ENCODE measurements around the gene LPP.

LPP gene

DNA sequence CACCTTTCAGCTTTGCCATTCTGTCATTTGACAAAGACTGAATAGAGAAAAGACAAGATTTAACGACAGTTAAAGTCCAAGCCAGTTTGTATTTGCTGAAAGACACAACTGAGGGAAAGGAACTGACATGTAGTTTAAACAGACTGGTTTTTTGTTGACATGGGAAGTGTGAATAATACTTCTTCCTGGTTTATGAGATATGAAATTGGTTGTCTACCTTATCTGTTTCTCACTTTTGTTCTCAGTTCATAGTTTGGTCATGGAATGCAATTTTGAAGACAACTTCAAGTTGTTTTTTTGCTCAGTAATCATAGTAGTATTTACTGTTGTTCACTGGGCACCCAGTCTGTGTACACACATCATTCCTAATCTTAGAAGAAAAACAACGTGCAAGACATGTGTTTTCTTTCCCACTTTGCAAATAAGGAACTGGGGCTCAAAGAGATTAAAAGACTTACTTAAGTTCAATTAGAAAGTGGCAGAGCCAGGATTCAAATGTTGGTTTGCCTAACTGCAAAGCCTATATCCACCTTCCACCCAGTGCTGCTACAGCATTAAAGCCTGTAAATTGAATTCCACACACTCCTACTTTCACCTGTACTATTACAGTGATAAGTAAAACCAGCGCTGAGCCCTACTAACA lies 103.5 kb downstream of the LPP start:
- POLR2A ChIA-PET = no interaction called here
- CTCF ChIA-PET = interaction anchor here (1.0 kb wide), 1 partner anchor 517 kb away, joined by 3 read pairs; no protein-coding TSS in a partner anchor
- DNase-seq (ENCODE audit: extremely low spot score) = no peak
- TF ChIP-seq, protein P1, sequence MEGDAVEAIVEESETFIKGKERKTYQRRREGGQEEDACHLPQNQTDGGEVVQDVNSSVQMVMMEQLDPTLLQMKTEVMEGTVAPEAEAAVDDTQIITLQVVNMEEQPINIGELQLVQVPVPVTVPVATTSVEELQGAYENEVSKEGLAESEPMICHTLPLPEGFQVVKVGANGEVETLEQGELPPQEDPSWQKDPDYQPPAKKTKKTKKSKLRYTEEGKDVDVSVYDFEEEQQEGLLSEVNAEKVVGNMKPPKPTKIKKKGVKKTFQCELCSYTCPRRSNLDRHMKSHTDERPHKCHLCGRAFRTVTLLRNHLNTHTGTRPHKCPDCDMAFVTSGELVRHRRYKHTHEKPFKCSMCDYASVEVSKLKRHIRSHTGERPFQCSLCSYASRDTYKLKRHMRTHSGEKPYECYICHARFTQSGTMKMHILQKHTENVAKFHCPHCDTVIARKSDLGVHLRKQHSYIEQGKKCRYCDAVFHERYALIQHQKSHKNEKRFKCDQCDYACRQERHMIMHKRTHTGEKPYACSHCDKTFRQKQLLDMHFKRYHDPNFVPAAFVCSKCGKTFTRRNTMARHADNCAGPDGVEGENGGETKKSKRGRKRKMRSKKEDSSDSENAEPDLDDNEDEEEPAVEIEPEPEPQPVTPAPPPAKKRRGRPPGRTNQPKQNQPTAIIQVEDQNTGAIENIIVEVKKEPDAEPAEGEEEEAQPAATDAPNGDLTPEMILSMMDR (IDR thresholded peaks at IDR 0.05; ENCODE audit: control extremely low read depth, extremely low read depth, low read depth, missing control alignments) = no peak

DNA sequence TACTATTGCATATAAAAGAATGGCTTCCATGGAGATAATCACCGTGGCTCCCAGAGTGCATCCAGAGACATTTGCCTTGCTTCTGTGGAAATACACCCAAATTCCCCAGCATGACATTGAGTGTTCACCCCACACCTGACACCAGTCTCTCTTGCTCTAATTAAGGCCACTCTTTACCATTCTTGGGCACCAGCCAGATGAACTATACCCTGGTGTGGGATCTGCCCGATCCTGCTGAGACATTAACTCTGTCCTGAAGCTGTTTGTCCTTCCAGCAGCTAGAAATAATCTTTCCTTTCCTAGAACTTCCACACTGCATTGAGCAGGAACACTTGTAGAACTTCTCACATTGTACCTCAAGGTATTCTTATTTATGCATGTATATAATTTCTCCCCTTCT lies 105.2 kb downstream of the LPP start:
- TF ChIP-seq, protein P1 (IDR thresholded peaks at IDR 0.05; ENCODE audit: control extremely low read depth, extremely low read depth, low read depth, missing control alignments) = no peak
- DNase-seq (ENCODE audit: extremely low spot score) = no peak
- POLR2A ChIA-PET = no interaction called here
- CTCF ChIA-PET = interaction anchor here (2.5 kb wide), 1 partner anchor 10 kb away, joined by 6 read pairs; no protein-coding TSS in a partner anchor

DNA sequence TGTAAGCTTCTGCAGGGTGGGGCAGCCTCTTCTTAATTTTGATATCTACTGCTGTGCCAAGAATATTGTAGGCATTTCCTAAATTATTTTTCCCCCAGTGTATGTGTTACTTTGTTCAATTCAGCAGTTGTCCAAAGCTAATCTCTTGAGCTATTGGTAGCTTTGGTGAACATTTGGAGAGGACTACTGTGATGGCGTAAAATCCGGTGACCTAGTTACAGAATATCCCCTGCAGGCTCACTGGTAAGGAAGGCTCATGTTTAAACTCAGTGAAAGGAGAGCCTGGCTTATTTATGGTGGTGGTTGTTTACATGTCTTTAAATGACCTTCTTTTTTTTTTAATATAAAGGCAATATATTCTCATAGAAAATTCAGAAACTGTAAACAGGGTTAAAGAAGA lies 105.6 kb downstream of the LPP start:
- TF ChIP-seq, protein P1 (IDR thresholded peaks at IDR 0.05; ENCODE audit: control extremely low read depth, extremely low read depth, low read depth, missing control alignments) = no peak
- POLR2A ChIA-PET = no interaction called here
- no peak for DNase-seq (ENCODE audit: extremely low spot score)
- CTCF ChIA-PET = interaction anchor here (2.5 kb wide), 1 partner anchor 10 kb away, joined by 6 read pairs; no protein-coding TSS in a partner anchor

DNA sequence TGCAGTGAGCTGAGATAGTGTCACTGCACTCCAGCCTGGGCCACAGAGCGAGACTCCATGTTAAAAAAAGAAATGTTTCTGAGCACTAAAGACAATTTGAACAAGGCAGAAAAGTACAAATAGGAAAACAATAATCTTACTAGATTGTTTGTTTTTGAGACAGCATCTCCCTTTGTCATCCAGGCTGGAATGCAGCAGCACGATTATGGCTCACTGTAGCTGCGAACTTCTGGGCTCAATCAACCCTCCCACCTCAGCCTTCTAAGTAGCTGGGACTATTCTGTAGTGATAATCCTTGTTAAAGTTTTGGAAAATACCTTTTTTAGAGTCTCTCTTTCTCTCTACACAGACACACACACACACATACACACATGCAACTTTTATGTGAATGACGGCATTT lies 107.1 kb downstream of the LPP start:
- ChIA-PET POLR2A (no interaction called here), CTCF (interaction anchor here (0.7 to 2.5 kb wide), 5 partner anchors 10 to 34 kb away, joined by 3 to 6 read pairs (median 3); no protein-coding TSS in a partner anchor)
- DNase-seq (ENCODE audit: extremely low spot score) = no peak
- TF ChIP-seq, protein P1 (IDR thresholded peaks at IDR 0.05; ENCODE audit: control extremely low read depth, extremely low read depth, low read depth, missing control alignments) = no peak

DNA sequence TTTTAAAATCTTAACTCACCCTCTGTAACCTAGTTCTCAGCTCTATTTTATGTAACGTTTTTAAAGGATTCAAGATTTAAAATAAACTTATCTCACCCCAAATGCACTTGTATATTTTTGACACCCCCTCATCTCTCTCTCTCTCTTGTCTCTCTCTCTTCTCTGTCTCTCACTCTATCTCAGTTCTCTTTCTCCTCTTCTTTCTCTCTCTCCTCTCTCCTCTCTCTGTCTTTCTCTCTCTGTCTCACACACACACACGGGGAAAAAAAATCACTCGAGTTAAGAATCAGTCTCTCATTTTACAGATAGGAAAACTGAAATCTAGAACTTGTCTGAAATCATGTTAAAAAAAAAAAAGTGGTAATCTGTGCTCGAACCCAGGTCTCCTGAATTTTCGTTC lies 108.5 kb downstream of the LPP start:
- DNase-seq (ENCODE audit: extremely low spot score) = no peak
- TF ChIP-seq, protein P1 (IDR thresholded peaks at IDR 0.05; ENCODE audit: control extremely low read depth, extremely low read depth, low read depth, missing control alignments) = no peak
- ChIA-PET POLR2A (no interaction called here), CTCF (interaction anchor here (1.1 to 1.4 kb wide), 3 partner anchors 9 to 32 kb away, joined by 3 to 4 read pairs (median 3); no protein-coding TSS in a partner anchor)

DNA sequence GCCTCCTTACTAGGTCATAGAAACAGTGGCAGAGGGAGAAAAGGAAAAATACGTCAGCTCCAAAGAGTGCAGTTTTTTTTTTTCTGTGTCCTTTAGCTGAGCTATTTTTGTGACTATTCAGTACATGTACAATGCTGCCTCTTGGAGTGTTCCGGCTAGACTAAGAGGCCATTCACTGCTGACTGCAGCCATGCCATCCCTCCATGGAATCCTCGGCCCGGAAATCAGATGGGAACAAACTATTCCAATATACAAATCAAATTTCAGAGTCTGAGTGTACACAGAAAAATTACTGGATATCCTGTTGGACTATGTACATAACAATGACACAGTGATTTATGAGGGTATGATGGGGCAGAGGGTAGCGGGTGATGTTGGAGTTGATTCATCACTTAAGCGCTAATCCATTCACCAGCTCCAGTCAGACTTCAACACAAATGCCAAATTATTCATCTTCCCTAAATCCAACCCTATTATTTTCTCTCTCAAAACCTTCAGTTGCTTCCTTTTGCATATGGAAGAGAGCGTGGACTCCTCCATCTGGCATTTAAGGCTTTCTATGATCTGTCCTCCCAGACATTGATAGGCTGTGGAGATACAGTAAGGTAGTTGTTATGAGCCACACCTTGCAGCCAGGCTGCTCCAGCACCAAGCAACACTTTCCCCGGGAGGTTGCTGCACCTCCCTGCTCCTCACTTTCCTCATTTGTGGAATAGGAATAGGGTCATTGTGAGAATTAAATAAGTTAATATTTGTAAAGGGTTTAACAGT lies 109.1 kb downstream of the LPP start:
- ChIA-PET POLR2A (no interaction called here), CTCF (interaction anchor here (1.1 kb wide), 1 partner anchor 9 kb away, joined by 3 read pairs; no protein-coding TSS in a partner anchor)
- TF ChIP-seq, protein P1 (IDR thresholded peaks at IDR 0.05; ENCODE audit: control extremely low read depth, extremely low read depth, low read depth, missing control alignments) = no peak
- DNase-seq (ENCODE audit: extremely low spot score) = no peak
